Measurements from ENCODE around the gene SPINT2.
"Not testable (repeated sequence)": the region's sequence is repeated elsewhere in the genome, so short reads cannot be mapped to it uniquely, and the experiment has no call there.

SPINT2 gene

DNA sequence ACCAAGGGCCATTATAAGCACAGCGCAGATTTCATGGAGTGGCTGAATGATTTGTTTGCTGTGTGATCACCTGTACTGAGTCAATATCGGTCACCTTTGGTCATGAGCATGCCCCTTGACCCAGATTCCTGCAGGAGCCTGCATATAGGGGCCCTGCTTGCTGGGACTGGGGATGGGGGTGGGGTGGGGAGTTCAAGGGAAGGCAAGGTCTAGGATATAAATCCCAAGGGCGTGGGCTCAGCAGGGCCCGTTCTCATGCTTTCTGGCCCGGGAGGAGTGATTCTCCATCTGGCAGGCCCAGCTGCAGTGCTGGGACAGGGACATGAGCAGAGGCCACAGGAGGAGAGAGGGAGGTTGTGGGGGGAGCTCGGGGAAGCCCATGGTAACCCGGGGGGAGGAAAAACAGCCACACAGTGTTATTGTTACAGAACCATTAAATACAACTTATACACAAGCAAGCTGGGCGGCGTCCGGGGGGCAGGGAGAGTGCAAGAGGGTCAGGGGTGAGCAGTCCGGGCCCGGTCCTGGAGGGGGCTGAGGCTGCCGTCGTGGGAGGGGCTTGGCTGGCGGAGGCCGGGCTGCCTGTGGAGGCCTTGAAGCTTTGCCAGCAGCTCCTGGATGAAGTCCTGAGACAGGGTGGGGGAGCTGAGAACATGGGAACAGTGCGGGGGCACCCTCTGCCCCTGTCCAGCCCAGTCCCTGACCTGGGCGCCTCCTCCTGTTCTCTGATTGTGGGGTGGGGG is 13.4 kb upstream of the SPINT2 start:
- TF ChIP-seq GATA1 (IDR thresholded peaks at IDR 0.05; ENCODE audit: low read depth, low read length) (no peak), POLR2A (IDR thresholded peaks at IDR 0.05; ENCODE audit: low read length) (no peak)
- DNase-seq: no peak

GRCh38 chr19:38251564-38252051 is 12.8 kb upstream of the SPINT2 start:
- TF ChIP-seq POLR2A (IDR thresholded peaks at IDR 0.05; ENCODE audit: low read length): no peak
- no peak for TF ChIP-seq GATA1 (IDR thresholded peaks at IDR 0.05; ENCODE audit: low read depth, low read length)
- no peak for DNase-seq

- TF ChIP-seq GATA1 (IDR thresholded peaks at IDR 0.05; ENCODE audit: low read depth, low read length) (no peak), POLR2A (IDR thresholded peaks at IDR 0.05; ENCODE audit: low read length) (no peak)
- no peak for DNase-seq
Measured at GRCh38 chr19:38252385-38252784, 12.0 kb upstream of the SPINT2 start.

GRCh38 chr19:38252941-38253691 is 11.3 kb upstream of the SPINT2 start:
- TF ChIP-seq POLR2A (IDR thresholded peaks at IDR 0.05; ENCODE audit: low read length): no peak
- TF ChIP-seq GATA1 (IDR thresholded peaks at IDR 0.05; ENCODE audit: low read depth, low read length): no peak
- no peak for DNase-seq

- no peak for DNase-seq
- no peak for TF ChIP-seq POLR2A (IDR thresholded peaks at IDR 0.05; ENCODE audit: low read length)
- no peak for TF ChIP-seq GATA1 (IDR thresholded peaks at IDR 0.05; ENCODE audit: low read depth, low read length)
Measured at GRCh38 chr19:38253788-38254187, 10.6 kb upstream of the SPINT2 start.

DNA sequence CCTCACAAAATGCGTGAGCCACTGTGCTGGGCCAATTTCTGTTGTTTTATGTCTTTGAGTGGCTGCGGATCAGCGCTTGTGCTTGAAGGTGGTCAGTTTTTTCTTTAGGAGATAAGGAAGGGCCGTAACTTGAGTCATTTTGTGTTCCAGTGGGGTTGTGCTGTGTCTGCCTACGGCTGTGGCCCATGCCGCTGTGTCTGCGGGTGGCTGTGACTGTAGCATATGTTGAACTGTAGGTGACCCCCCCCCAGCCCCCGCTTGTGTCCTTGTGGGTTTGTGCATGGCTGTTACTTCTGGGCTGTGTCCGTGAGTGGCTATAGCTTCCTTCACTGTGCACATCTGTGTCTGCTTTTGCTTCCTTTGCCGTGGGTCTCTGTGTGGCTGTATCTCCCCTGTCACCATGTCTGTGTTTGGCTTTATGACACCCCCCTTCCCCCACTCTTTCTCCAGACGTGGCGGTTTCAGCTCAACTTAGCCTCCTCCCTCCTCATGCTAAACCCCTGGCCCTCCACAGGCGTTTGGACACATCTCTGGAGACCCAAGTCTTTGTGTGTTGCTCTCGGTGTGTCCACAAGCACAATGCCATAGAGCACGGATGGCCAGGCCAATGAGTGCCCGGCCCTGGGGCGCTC is 8.9 kb upstream of the SPINT2 start:
- DNase-seq: no peak
- TF ChIP-seq POLR2A (IDR thresholded peaks at IDR 0.05; ENCODE audit: low read length): no peak
- TF ChIP-seq GATA1 (IDR thresholded peaks at IDR 0.05; ENCODE audit: low read depth, low read length): no peak

DNA sequence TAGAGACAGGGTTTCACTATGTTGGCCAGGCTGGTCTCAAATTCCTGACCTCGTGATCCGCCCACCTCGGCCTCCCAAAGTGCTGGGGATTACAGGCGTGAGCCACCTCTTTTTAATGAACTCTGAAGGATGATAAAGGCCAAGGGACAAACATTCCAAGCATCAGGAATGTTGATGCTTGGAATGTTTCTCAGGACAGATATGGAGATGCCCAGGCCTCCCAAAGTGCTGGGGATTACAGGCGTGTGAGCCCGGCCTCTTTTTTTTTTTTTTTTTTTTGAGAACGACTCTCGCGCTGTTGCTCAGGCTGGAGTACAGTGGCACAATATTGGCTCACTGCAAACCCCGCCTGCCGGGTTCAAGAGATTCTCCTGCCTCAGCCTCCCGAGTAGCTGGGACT is 2.4 kb upstream of the SPINT2 start:
- DNase-seq: not testable (repeated sequence)

GRCh38 chr19:38262585-38263268 is 1.6 kb upstream of the SPINT2 start:
- DNase-seq: no peak
- TF ChIP-seq POLR2A (IDR thresholded peaks at IDR 0.05; ENCODE audit: low read length) (no peak), GATA1 (IDR thresholded peaks at IDR 0.05; ENCODE audit: low read depth, low read length) (no peak)

- peak in 1 of 2 experiments; percentile 83 for DNase-seq
- TF ChIP-seq GATA1 (IDR thresholded peaks at IDR 0.05; ENCODE audit: low read depth, low read length) (no peak), POLR2A (IDR thresholded peaks at IDR 0.05; ENCODE audit: low read length) (no peak)
Measured at GRCh38 chr19:38263689-38264485, 486 bp upstream of the SPINT2 start.

- TF ChIP-seq GATA1 (IDR thresholded peaks at IDR 0.05; ENCODE audit: low read depth, low read length): no peak
- TF ChIP-seq POLR2A (IDR thresholded peaks at IDR 0.05; ENCODE audit: low read length): no peak
- DNase-seq: peak; percentile 61 to 63
Measured at GRCh38 chr19:38265213-38265861, 964 bp downstream of the SPINT2 start.

- DNase-seq: no peak
- TF ChIP-seq GATA1 (IDR thresholded peaks at IDR 0.05; ENCODE audit: low read depth, low read length) (no peak), POLR2A (IDR thresholded peaks at IDR 0.05; ENCODE audit: low read length) (no peak)
Measured at GRCh38 chr19:38265921-38266429, 1.6 kb downstream of the SPINT2 start.

- no peak for DNase-seq
- TF ChIP-seq POLR2A (IDR thresholded peaks at IDR 0.05; ENCODE audit: low read length) (no peak), GATA1 (IDR thresholded peaks at IDR 0.05; ENCODE audit: low read depth, low read length) (no peak)
Measured at GRCh38 chr19:38266981-38267597, 2.7 kb downstream of the SPINT2 start.

Measured in erythroblast (primary cell).